ENCODE results near the gene NECTIN4. TPM values are rescaled to one million over a fixed set of nuclear protein-coding genes. Genes with fewer than 3 reads are reported as not detected.

NECTIN4 gene
- total RNA-seq, 1 experiment from 2014 or later: 8.8 TPM

GRCh38 chr1:161111117-161111516 is 21.8 kb upstream of the NECTIN4 start:
- no peak for DNase-seq
- Histone ChIP-seq H3K27ac (no peak overlapping the region), H3K27me3 (ENCODE audit: insufficient read depth, low read depth) (no peaks in the 10 kb centered on the region), H3K4me2 (no peak overlapping the region), H3K4me1 (replicated peaks; ENCODE audit: insufficient read depth) (peaks cover 27% of the 10 kb centered on the region), H4K20me1 (ENCODE audit: insufficient read depth) (peaks cover 42% of the 10 kb centered on the region), H2AFZ (no peak overlapping the region), H3K4me3 (no peak overlapping the region), H3F3A (ENCODE audit: insufficient read depth, low read depth) (peaks cover 18% of the 10 kb centered on the region), H3K9me3 (ENCODE audit: insufficient read depth, low read depth) (no peaks in the 10 kb centered on the region), H3K9me2 (ENCODE audit: insufficient read depth) (no peaks in the 10 kb centered on the region), H3K36me3 (ENCODE audit: low read depth) (peaks cover 18% of the 10 kb centered on the region), H3K79me2 (ENCODE audit: low read depth) (peaks cover 88% of the 10 kb centered on the region)
- no peak for TF ChIP-seq EZH2 (IDR thresholded peaks at IDR 0.05; ENCODE audit: low read depth)
- no peak for TF ChIP-seq CTCF (conservative IDR thresholded peaks at IDR 0.05)
- ChIA-PET POLR2A (ENCODE audit: unreplicated experiment) (no interaction called here), CTCF (no interaction called here)
- no TSS peak for BruUV-seq (replicated peaks)
- intact Hi-C loops (cut with micrococcal nuclease; ENCODE audit: unreplicated experiment): no loop called here

DNA sequence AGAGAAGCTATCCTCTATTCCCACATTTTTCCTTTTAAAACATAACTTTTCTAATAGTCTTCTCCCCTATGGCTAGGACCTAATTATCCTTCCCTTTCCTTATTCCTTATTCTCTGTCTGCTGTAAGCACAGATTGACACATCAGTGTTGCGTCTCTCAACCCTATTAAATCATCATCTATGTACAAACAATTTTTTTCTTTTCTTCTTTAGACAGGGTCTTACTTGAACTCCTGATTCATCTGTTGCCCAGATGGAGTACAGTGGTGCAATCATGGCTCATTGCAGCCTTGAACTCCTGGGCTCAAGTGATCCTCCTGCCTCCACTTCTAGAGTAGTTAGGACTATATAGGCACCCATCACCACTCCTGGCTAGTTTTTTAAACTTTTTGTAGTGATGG is 17.1 kb upstream of the NECTIN4 start:
- TF ChIP-seq CTCF (conservative IDR thresholded peaks at IDR 0.05) (no peak), EZH2 (IDR thresholded peaks at IDR 0.05; ENCODE audit: low read depth) (no peak)
- Histone ChIP-seq H3K79me2 (ENCODE audit: low read depth) (peaks cover 63% of the 10 kb centered on the region), H3K4me3 (no peak overlapping the region), H3K9me2 (ENCODE audit: insufficient read depth) (no peaks in the 10 kb centered on the region), H3K9me3 (ENCODE audit: insufficient read depth, low read depth) (no peaks in the 10 kb centered on the region), H3F3A (ENCODE audit: insufficient read depth, low read depth) (peaks cover 22% of the 10 kb centered on the region; the same call in 1 of the 2 replicates), H3K27me3 (ENCODE audit: insufficient read depth, low read depth) (no peaks in the 10 kb centered on the region), H3K4me1 (replicated peaks; ENCODE audit: insufficient read depth) (no peaks in the 10 kb centered on the region), H4K20me1 (ENCODE audit: insufficient read depth) (peaks cover 67% of the 10 kb centered on the region), H3K4me2 (no peak overlapping the region), H3K36me3 (ENCODE audit: low read depth) (peaks cover 20% of the 10 kb centered on the region), H2AFZ (no peak overlapping the region), H3K27ac (no peak overlapping the region)
- no peak for DNase-seq
- intact Hi-C loops (cut with micrococcal nuclease; ENCODE audit: unreplicated experiment): no loop called here
- POLR2A ChIA-PET (ENCODE audit: unreplicated experiment): no interaction called here
- CTCF ChIA-PET: no interaction called here
- BruUV-seq (replicated peaks): no TSS peak

DNA sequence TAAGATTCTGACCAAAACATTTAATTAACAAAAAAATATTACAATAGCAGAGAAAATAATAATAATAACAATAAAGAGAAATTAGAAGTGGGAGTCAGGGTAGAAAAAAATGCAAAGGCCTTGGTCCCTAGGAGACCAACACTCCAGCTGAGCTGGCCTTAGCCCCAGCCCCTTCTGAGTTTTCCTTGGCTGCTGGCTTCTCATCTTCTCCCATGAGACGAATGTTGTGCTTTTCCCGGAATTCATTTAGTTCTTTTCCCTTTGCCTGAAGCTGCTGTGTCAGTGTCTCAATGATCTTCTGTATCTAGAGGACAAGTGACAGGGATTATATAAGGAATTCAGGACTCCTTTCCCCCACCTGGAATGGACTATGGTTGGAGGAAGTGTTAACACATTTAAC is 11.2 kb upstream of the NECTIN4 start:
- no TSS peak for BruUV-seq (replicated peaks)
- TF ChIP-seq CTCF (conservative IDR thresholded peaks at IDR 0.05): no peak
- TF ChIP-seq EZH2 (IDR thresholded peaks at IDR 0.05; ENCODE audit: low read depth): no peak
- Histone ChIP-seq H3K27me3 (ENCODE audit: insufficient read depth, low read depth) (no peaks in the 10 kb centered on the region), H3K36me3 (ENCODE audit: low read depth) (0 out of 2 replicates have a peak, but pooled peaks cover 7% of the 10 kb centered on the region), H4K20me1 (ENCODE audit: insufficient read depth) (peaks cover 33% of the 10 kb centered on the region; the same call in 1 of the 2 replicates), H3K4me2 (no peak overlapping the region), H3K4me1 (replicated peaks; ENCODE audit: insufficient read depth) (peaks cover 13% of the 10 kb centered on the region), H3K4me3 (no peak overlapping the region), H3K79me2 (ENCODE audit: low read depth) (peaks cover 10% of the 10 kb centered on the region), H3K9me2 (ENCODE audit: insufficient read depth) (no peaks in the 10 kb centered on the region), H3F3A (ENCODE audit: insufficient read depth, low read depth) (peaks cover 48% of the 10 kb centered on the region), H3K27ac (no peak overlapping the region), H2AFZ (no peak overlapping the region), H3K9me3 (ENCODE audit: insufficient read depth, low read depth) (no peaks in the 10 kb centered on the region)
- intact Hi-C loops (cut with micrococcal nuclease; ENCODE audit: unreplicated experiment): no loop called here
- CTCF ChIA-PET: interaction anchor here (0.7 kb wide), 1 partner anchor 17 kb away, joined by 3 read pairs; the partner anchor contains the start of genes NIT1 and PFDN2
- DNase-seq: no peak
- POLR2A ChIA-PET (ENCODE audit: unreplicated experiment): no interaction called here
